Tibial nerve (tissue), 4 donors: Measurements from ENCODE around the gene RCC2.

Experiments
- EP300 ChIP-seq, 2 donors: sonication (generic); formaldehyde crosslinking; IDR thresholded peaks; one replicate each; pipeline ENCODE4 v1.6.1; 2017; ENCODE audit warnings: antibody characterized with exemption in 2 of 2, mild to moderate bottlenecking in 1 of 2
- POLR2A ChIP-seq, 2 donors: fragments of 450-650 bp; IDR thresholded peaks; one replicate each; pipeline ENCODE4 v1.6.1; 2017; ENCODE audit warnings: antibody characterized with exemption in 2 of 2, mild to moderate bottlenecking in 2 of 2, moderate library complexity in 2 of 2
- TF ChIP-seq, protein P1 (sequence below), 5 experiments: fragments of 200-600 bp in 3 of 5; fragments of 450-650 bp in 2 of 5; sonication (generic) in 3 of 5; IDR thresholded peaks; one replicate each; pipeline ENCODE4 v1.5.1; 2016 to 2019; ENCODE audit warnings: antibody characterized with exemption in 5 of 5, mild to moderate bottlenecking in 3 of 5, moderate library complexity in 2 of 5

DNA sequence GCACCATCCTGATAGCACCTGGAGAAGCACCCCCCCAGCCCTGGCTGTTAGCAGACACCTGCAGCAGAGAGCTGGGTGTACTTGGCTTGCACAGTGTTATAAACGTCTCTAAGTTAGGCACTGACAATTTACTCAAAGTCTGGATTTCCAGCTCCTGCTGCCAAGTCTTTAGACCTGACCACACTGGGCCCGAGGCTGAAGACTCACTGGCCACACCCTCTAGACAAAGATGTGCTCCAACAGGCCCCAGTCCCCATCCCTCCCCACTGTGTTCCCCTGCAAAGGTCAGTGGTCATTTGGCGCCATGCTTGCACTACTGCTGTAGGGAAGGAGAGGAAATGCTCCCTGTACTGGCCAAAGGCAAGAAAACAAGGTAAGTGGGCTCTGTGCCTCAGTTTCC is 36.4 kb downstream of the RCC2 start:
- TF ChIP-seq, protein P1, sequence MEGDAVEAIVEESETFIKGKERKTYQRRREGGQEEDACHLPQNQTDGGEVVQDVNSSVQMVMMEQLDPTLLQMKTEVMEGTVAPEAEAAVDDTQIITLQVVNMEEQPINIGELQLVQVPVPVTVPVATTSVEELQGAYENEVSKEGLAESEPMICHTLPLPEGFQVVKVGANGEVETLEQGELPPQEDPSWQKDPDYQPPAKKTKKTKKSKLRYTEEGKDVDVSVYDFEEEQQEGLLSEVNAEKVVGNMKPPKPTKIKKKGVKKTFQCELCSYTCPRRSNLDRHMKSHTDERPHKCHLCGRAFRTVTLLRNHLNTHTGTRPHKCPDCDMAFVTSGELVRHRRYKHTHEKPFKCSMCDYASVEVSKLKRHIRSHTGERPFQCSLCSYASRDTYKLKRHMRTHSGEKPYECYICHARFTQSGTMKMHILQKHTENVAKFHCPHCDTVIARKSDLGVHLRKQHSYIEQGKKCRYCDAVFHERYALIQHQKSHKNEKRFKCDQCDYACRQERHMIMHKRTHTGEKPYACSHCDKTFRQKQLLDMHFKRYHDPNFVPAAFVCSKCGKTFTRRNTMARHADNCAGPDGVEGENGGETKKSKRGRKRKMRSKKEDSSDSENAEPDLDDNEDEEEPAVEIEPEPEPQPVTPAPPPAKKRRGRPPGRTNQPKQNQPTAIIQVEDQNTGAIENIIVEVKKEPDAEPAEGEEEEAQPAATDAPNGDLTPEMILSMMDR (IDR thresholded peaks at IDR 0.05): no peak
- no peak for TF ChIP-seq POLR2A (IDR thresholded peaks at IDR 0.05)
- TF ChIP-seq EP300 (IDR thresholded peaks at IDR 0.05): no peak
